AG09309 (cell line): ENCODE data around the gene SLC6A13.
"Not testable (repeated sequence)": the region's sequence is repeated elsewhere in the genome, so short reads cannot be mapped to it uniquely, and the experiment has no call there.

Experiments
- DNase-seq: peaks from one replicate; pipeline ENCODE4 v3.0.0-alpha.2; 2010; ENCODE audit warnings: low read depth
- H3K4me3 ChIP-seq: 2 replicates; pipeline ENCODE4 v1.5.1; 2011; ENCODE audit warnings: mild to moderate bottlenecking, low read depth, low read length, moderate library complexity; ENCODE audit not compliant: control insufficient read depth
- TF ChIP-seq, protein P1 (sequence below): IDR thresholded peaks from 2 replicates; pipeline ENCODE4 v1.5.1; 2011; ENCODE audit warnings: mild to moderate bottlenecking, low read depth, low read length, inconsistent platforms; ENCODE audit not compliant: insufficient read depth, control insufficient read depth; ENCODE audit errors: missing control alignments

Gene SLC6A13

DNA sequence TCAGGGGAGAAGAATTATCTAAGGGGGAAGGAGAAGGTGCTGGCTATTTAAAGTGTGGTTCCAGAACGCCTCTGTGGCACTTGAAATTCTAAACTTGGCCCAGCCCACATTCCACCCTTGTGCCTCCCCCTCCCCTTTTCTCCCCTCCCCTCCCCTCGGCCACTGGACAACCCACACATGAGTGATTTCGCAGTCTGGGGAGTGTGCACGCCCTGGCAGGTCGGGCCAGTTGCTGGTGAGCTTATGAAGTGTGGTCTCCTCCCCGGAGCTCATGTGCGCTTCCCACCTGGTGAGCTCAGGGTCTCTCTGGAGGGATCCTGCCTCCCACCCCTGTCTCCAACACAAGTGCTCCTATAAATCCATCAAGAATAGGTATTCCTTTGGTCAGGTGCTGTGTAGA is at the start of gene SLC6A13:
Gene SLC6A13, minus strand, starts transcription at position 20 of the 400 bp plus-strand sequence. CDS start 2,784 bp downstream, outside the sequence.
- TF ChIP-seq, protein P1, sequence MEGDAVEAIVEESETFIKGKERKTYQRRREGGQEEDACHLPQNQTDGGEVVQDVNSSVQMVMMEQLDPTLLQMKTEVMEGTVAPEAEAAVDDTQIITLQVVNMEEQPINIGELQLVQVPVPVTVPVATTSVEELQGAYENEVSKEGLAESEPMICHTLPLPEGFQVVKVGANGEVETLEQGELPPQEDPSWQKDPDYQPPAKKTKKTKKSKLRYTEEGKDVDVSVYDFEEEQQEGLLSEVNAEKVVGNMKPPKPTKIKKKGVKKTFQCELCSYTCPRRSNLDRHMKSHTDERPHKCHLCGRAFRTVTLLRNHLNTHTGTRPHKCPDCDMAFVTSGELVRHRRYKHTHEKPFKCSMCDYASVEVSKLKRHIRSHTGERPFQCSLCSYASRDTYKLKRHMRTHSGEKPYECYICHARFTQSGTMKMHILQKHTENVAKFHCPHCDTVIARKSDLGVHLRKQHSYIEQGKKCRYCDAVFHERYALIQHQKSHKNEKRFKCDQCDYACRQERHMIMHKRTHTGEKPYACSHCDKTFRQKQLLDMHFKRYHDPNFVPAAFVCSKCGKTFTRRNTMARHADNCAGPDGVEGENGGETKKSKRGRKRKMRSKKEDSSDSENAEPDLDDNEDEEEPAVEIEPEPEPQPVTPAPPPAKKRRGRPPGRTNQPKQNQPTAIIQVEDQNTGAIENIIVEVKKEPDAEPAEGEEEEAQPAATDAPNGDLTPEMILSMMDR: no peak
- no peak for DNase-seq
- no peak within 1 kb of the TSS for H3K4me3 ChIP-seq

DNA sequence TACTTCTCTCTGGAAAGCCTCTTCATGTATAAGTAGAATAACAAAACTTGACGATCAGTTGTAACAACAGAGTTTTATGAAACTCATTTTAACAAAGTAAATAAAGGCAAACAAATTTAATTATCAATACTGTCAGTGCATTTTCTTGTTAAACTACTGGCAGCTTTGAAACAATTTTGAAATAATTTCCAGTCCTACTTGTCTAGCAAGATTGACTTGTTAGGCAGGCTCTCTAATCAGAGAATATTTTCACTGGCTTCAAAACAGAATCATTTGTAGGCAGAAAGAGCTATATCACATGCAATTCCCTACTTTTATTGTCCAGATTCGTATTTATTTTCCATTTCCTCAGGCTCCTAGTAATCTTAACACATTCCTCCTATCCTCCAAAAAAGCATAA is 45.9 kb upstream of the SLC6A13 start:
- H3K4me3 ChIP-seq: no peak overlapping the region
- no peak for DNase-seq
- TF ChIP-seq, protein P1: no peak

DNA sequence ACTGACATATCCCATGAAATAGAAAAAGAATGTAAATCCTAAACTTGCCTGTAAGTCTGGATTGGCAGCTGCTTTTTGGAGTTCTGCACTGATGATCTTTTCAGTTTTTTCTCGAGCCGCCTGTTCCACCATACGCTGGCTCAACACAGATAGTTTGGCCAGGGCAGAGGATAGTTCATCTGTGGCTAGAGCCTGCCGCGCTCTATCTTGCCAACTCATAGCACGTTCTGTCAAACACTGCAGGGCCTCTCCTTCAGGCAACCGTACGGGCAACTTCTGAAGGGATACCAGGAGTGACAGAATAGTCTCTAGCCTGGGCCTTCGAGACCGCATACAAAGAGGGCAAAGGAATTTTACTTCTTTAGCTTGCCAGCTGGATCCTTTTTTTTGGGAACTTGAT is 44.8 kb upstream of the SLC6A13 start:
- TF ChIP-seq, protein P1: no peak
- no peak for DNase-seq
- H3K4me3 ChIP-seq: no peak overlapping the region

DNA sequence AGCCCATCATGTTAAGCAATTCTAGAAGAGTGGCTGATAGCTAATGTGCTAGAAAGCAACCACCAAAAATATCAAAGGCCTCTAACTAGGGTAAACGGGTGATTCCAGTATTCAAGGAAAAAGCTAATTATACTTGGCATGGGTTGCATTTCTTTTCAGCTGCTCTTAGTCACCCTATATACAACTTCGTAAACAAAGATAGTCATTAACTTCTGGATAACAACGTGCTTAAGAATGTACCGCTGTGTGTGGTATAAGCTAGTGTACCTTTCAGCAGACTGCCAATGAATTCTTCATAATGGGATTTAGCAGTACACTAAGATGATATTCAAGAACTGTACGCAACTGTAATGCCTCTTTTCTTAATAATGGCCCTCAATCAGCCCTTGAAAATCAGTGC is 42.2 kb upstream of the SLC6A13 start:
- TF ChIP-seq, protein P1: no peak
- no peak overlapping the region for H3K4me3 ChIP-seq
- no peak for DNase-seq

DNA sequence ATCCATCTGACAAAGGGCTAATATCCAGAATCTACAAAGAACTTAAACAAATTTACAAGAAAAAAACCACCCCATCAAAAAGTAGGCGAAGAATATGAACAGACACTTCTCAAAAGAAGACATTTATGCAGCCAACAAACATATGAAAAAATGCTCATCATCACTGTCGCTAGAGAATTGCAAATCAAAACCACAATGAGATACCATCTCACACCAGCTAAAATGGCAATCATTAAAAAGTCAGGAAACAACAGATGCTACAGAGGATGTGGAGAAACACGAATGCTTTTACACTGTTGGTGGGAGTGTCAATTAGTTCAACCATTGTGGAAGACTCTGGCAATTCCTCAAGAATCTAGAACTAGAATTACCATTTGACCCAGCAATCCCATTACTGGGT is 40.1 kb upstream of the SLC6A13 start:
- not testable (repeated sequence) for DNase-seq, H3K4me3 ChIP-seq

DNA sequence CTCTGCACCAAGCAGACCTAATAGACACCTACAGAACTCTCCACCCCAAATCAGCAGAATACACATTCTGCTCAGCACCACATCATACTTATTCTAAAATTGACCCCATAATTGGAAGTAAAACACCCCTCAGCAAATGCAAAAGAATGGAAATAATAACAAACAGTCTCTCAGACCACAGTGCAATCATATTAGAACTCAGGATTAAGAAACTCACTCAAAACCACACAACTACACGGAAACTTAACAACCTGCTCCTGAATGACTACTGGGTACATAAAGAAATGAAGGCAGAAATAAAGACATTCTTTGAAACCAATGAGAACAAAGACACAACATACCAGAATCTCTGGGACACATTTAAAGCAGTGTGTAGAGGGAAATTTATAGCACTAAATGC is 37.5 kb upstream of the SLC6A13 start:
- DNase-seq, H3K4me3 ChIP-seq: not testable (repeated sequence)

DNA sequence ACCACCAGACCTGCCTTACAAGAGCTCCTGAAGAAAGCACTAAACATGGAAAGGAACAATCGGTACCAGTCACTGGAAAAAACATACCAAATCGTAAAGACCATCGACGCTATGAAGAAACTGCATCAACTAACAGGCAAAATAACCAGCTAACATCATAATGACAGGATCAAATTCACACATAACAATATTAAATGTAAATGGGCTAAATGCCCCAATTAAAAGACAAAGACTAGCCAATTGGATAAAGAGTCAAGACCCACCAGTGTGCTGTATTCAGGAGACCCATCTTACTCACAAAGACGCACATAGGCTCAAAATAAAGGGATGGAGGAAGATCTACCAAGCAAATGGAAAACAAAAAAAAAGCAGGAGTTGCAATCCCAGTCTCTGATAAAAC is 36.9 kb upstream of the SLC6A13 start:
- H3K4me3 ChIP-seq, DNase-seq: not testable (repeated sequence)

DNA sequence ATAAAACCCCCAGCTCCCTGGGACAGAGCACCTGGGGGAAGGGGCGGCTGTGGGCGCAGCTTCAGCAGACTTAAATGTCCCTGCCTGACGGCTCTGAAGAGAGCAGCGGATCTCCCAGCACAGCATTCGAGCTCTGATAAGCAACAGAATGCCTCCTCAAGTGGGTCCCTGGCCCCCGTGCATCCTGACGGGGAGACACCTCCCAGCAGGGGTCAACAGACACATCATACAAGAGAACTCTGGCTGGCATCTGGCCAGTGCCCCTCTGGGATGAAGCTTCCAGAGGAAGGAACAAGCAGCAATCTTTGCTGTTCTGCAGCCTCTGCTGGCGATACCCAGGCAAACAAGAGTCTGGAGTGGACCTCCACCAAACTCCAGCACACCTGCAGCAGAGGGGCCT is 35.4 kb upstream of the SLC6A13 start:
- not testable (repeated sequence) for H3K4me3 ChIP-seq, DNase-seq

DNA sequence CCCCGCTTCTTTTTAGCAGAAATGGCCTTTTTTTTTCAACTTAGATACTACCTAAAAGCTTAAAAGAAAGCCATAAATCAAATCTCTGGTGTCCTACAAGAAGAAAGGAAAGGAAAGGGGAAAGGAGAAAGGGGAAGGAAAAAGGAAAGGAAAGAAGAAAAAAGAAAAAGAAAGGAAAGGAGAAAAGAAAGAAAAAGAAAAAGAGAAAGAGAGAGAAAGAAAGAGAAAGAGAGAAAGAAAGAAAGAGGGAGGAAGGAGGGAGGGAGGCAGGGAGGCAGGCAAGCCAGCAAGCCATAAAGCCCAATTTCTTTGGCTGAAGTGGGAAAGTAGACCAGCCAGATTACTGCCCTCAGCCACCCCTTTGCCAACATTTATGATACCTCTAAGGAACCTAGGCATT is 32.5 kb upstream of the SLC6A13 start:
- no peak overlapping the region for H3K4me3 ChIP-seq
- TF ChIP-seq, protein P1: no peak

More for the DNA sequence above, 32.5 kb upstream of the SLC6A13 start:
- DNase-seq: no peak
